Skin epidermis (tissue), 12 donors: ENCODE measurements around the gene ATF6.

Source experiments
- H3K27ac ChIP-seq, 21 experiments: fragments of 200-600 bp; sonication (generic) in 11 of 21; one replicate each; pipeline ENCODE4 v1.5.0; 2020; ENCODE audit warnings: mild to moderate bottlenecking in 3 of 21, inconsistent platforms in 2 of 21, moderate library complexity in 2 of 21
- H3K4me3 ChIP-seq, 7 experiments: fragments of 200-600 bp; sonication (generic) in 2 of 7; one replicate each; pipeline ENCODE4 v1.5.0; 2020; ENCODE audit warnings: inconsistent platforms in 2 of 7, mild to moderate bottlenecking in 2 of 7, moderate library complexity in 1 of 7

The ATF6 gene

GRCh38 chr1:161868832-161869231, 102.7 kb downstream of the ATF6 start:
- H3K27ac ChIP-seq = no peak overlapping the region
- no peak overlapping the region for H3K4me3 ChIP-seq

DNA sequence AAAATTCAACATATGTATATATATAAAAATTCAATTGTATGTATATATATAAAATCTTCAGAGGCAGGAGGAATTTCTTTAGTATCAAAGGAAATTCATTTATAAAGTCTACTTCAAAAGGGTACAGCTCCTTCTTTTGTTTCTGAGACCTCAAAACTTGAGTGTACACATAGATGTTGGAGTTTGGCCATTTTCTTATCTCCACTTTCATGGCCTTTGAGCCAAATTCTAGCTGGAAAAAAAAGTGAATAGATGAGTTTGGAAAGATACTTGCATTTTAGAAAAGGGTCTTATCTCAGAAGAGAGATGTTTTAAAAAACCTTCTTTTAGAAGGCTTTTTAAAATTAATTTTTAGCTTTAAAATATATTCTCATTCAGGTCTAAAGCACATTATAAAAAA, 103.2 kb downstream of the ATF6 start:
- no peak overlapping the region for H3K4me3 ChIP-seq
- H3K27ac ChIP-seq = no peak overlapping the region

DNA sequence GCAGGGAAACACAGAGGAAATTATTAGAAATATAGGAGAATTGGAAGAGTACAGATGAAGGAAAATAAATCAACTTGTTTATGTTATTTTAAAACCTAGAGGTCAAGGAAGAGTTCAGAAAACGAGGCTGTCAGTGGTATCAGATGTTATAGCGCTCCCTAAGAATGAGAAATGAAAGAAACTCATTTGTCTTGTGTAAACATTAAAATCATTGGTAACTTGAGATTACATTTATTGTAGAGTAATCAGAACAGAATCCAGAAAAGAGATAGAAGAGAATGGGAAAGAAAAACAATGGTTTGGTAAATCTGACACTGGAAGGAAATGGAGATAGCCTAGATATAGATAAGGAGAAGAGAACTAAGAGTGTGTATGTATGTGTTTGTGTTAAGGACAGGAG, 106.4 kb downstream of the ATF6 start:
- Histone ChIP-seq H3K4me3 (no peak overlapping the region), H3K27ac (no peak overlapping the region)

GRCh38 chr1:161879261-161879660, 113.1 kb downstream of the ATF6 start:
- Histone ChIP-seq H3K4me3 (no peak overlapping the region), H3K27ac (no peak overlapping the region)

DNA sequence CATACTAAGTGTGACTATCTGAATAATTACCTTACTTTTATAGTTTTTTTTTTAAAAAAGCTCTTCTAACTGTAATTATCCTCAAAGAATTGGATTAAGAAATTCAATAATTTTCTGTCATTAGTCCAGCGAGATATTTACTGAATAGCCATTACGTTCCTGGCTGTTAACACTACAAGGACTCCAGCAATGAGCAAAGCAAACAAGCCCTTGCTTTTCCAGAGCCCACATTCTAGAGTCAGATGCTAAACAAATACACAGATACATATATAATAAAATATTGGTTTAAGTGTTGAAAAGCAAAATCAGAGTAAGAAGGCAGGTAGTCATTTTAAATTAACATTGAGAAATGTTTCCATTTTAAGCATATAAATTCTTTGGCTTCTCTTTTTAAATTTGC, 118.4 kb downstream of the ATF6 start:
- Histone ChIP-seq H3K4me3 (no peak overlapping the region), H3K27ac (peak overlapping the region in 1 of 21 experiments; percentile 2)

DNA sequence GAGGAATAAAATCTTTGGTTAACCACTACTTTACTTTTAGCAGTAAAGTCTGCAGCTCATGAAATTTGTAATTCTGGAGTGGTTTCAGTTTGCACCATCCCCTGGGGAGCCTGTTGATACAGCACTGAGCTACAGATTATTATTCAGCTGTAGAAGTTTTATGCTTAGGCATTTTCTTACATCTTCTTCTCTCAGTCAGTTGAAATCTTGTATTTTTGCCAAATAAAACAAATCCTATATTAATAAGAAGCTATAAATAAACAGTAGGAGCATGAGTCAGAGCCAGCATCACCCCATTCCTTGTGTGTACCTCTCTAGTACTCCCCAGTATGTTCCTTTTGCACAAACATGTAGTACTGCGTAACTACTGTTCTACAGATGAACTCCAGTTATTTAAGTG, 118.9 kb downstream of the ATF6 start:
- Histone ChIP-seq H3K4me3 (no peak overlapping the region), H3K27ac (peak overlapping the region in 1 of 21 experiments; percentile 2)

- H3K4me3 ChIP-seq = no peak overlapping the region
- no peak overlapping the region for H3K27ac ChIP-seq
Observed at GRCh38 chr1:161885759-161886158, 119.6 kb downstream of the ATF6 start.

- Histone ChIP-seq H3K4me3 (no peak overlapping the region), H3K27ac (no peak overlapping the region)
Observed at GRCh38 chr1:161886589-161886988, 120.5 kb downstream of the ATF6 start.

DNA sequence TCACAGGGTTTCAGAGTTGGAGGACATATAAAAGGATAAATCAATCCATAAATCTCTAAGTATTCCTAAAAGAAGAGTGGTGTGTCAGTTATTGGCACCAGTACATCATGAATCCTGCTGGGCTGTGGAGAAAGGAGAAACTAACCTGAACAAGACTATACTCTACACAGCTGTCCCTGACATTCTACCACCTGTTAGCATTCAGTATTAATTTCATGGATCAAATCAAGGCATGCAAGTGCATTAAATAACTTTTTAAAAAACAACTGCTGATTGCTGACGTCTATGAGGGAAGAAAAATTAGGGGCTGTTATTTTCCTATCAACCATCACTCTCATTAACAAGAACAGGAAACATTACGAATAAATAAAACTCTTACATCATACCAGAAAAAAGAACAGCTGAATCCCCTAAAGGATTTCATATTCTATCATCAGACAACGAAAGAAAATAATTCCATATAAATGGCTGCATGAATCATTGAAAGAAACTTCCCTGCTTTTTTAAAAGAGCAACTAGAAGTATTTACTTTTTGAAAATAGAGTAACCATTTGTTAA, 121.7 kb downstream of the ATF6 start:
- Histone ChIP-seq H3K27ac (no peak overlapping the region), H3K4me3 (no peak overlapping the region)

- Histone ChIP-seq H3K27ac (no peak overlapping the region), H3K4me3 (no peak overlapping the region)
Observed at GRCh38 chr1:161890574-161890973, 124.5 kb downstream of the ATF6 start.

DNA sequence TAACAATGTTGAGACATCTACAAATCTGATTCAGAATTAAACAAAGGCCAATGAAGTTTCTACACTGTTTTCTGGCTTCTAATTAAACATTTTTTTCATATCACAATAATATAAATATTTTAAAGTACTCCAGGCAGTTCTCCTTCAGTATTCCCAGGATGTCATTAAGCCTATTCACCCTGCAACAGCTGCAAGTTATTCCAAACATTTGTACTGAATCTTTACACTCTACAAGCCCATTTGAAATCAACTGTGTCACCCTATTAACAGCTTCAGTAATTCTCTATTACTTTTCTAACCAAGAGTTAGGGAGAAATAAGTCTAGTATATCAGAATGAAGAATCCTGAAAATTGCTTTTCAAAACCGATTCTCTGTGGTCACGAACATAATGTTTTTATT, 133.0 kb downstream of the ATF6 start:
- Histone ChIP-seq H3K27ac (no peak overlapping the region), H3K4me3 (no peak overlapping the region)

- Histone ChIP-seq H3K27ac (no peak overlapping the region), H3K4me3 (no peak overlapping the region)
Observed at GRCh38 chr1:161900160-161900559, 134.0 kb downstream of the ATF6 start.

DNA sequence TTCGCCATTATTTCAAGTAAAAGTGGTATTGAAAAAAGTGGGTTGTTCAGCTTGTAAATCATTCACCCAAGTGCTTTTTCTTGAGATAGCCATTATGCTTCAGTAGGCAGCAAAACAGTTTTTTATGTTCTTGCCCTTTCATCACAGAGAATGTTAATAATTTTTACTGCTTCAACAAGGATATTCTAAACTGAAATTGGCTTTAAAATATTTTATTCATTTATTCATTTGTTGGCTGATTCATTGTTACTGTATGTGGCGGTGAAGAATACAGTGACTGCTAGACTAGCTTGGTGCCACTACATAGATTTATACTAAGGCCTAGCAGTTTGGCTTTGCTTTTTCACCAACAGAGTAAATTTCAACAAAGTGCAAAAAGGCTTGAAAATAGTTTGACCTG, 136.1 kb downstream of the ATF6 start:
- H3K27ac ChIP-seq = no peak overlapping the region

GRCh38 chr1:161905269-161905884, 139.3 kb downstream of the ATF6 start:
- H3K4me3 ChIP-seq = no peak overlapping the region
- H3K27ac ChIP-seq = no peak overlapping the region

More for the DNA sequence above, 136.1 kb downstream of the ATF6 start:
- H3K4me3 ChIP-seq = no peak overlapping the region

DNA sequence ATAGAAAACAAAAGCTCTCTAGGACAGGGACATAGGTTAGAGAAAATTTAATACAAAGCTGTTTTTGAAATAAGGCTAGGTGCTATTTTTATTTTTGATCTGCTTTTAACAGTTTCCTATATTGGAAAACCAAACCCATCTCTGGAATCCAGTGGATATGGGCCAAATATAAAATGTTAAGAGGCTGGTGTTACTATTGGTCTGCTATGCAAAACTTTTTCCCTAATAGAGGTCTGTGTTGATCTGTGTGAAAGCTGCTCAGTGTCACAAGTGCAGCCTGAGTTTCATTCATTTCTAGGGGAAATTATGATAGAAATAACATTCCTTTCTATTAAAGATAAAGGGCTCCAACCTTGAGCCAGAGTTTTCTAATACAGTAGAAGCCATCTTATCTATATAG, 141.1 kb downstream of the ATF6 start:
- Histone ChIP-seq H3K4me3 (no peak overlapping the region), H3K27ac (no peak overlapping the region)

DNA sequence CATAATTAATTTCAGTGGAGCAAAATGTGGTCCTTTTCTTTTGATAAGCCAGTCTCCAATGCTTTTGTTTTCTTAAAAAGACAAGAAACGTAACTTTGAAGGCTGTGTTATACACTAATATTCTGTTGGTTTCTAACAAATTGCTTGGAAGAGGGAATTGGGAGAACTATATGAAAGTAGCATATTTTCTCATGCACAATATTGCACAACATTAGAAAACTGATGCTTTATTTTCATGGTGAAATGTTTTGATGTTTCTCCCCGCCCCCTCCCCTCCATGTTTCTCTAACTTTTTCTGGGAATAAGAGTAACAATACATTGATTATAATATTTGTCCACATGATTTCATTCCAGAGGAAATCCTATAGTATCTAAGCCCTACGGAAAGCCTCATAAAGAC, 142.1 kb downstream of the ATF6 start:
- no peak overlapping the region for H3K27ac ChIP-seq
- no peak overlapping the region for H3K4me3 ChIP-seq

DNA sequence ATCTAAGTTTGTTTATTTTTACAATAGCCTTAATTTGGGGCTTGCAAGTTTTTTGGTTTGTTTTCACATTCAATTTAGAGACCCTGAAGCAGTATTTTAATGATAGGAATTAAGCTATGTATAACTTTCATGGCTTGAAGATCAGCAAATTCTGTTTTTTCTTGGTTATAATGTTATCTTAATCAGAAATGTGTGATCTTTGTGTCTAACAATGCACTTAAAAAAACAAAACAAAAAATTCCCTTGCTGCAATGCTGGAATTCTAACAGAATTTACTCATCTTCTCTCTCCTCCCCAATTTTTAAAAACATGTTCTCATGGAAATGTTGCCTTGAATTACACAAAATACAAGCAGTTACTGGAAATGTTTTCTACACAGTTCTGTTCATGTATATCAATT, 144.5 kb downstream of the ATF6 start:
- H3K27ac ChIP-seq = peak overlapping the region in 6 of 21 experiments; percentile 4 to 69 (median 37)
- no peak overlapping the region for H3K4me3 ChIP-seq

- H3K4me3 ChIP-seq = no peak overlapping the region
- no peak overlapping the region for H3K27ac ChIP-seq
Observed at GRCh38 chr1:161913482-161914140, 147.5 kb downstream of the ATF6 start.

GRCh38 chr1:161914595-161914994, 148.5 kb downstream of the ATF6 start:
- H3K27ac ChIP-seq = no peak overlapping the region

DNA sequence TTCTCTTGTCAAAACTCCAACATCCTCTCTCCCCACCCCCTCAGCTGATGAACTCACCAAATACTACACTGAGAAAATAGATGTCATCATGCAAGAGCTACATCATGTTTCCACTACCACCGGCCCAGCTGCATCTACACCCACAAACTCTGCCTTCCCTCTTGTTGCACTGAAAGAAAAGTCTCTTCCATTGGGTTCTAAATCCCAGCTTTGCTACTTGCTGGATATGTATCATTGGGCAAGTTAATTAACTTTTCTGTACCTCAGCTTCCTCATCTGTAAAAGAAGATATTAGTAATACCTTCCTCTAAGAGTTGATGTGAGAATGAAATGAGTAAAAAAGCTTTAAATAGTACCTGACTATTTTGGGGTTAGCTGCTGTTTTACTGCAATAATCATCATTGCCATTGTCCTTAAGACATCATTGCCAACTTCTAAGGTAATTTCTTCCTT, 149.0 kb downstream of the ATF6 start:
- no peak overlapping the region for H3K27ac ChIP-seq
- H3K4me3 ChIP-seq = no peak overlapping the region

More at GRCh38 chr1:161914595-161914994, 148.5 kb downstream of the ATF6 start:
- H3K4me3 ChIP-seq = no peak overlapping the region

DNA sequence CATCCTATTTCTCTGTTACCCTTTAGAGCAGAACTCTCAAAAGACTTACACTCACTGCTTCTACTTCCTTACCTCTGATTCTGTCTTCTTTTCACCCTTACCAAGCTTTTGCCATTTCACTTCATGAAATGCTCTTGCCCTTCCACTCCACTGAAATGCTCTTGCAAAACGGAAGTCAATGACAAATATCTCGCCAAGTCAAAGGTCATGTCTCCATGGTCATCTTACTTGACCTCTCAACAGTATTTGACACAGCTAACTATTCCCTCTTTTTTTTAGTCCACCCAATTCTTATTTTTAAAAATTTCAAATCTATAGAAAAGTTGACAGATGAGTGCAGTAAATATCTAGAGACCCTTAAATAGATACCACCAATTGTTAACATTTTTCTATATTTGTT, 149.9 kb downstream of the ATF6 start:
- no peak overlapping the region for H3K4me3 ChIP-seq
- no peak overlapping the region for H3K27ac ChIP-seq
